ENCODE data around the gene SIK3.

The SIK3 gene

DNA sequence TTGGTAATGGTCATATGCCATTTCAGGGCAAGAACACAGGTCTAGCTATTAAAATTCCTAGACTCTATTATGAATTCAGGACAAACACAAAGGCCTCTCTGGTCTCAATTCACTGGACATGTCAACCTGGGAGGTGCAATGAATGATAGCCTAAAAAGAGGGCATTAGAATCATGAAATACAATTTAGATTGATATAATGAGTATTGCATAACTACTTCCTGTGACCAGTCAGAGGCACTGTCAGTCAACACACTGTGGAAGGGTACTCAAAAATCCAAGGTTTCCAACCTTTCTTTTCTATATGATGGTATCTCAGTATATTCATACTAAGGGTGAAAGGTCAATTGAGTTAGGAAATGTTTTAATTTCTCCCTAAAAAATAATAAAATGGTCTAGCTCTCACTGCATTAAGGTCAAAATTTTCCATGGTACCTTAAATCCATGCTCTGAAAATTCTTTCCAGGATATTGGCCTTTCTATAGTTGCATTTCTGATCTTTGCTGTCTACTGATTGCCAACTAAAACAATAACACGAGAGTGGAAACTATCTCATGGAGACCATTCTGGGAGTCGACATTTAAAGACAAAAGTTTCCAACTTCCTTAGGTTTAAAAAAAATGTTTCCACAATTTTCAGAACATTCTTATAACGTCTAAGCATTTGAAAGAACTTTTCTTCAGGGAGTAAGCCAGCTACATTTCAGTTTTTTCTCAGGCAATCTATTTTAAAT is 179.1 kb downstream of the SIK3 start:
- DNase-seq, result no peak

DNA sequence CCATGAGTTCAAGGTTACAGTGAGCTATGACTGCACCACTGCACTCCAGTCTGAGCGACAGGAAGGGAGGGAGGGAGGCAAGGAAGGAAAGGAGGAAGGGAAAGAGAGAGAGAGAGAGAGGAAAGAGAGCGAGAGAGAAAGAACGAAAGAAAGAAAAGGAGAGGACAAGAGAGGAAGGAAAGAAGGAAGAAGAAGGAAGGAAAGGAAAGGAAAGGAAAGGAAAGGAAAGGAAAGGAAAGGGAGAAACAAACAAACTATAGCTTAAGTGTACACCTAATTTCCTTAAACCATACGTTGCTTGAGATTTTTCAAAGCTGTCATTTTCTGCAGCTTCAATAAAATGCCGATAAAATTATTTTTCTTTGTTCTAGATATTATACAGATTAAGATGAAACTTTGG is 180.6 kb downstream of the SIK3 start:
- no peak for DNase-seq

GRCh38 chr11:116916886-116917285 is 181.3 kb downstream of the SIK3 start:
- DNase-seq, result no peak

DNA sequence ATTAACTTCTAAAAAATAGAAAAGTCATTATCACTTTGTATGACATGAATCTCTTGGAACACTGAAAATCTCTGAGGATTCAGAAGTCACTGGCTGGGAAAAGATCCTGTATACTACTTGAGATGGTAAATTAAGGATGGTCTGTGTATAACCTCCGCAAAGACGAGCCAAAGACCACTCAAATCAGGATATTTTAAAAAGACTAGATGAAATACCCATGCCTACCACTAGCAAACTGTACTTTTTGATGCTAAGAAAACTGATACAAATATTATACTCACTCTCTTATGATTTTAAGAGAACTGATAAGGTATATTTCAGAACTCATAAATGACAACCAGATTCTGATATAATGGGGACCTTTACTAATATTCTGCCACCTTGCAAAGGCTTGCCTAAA is 182.2 kb downstream of the SIK3 start:
- DNase-seq, result no peak

- no peak for DNase-seq
These were observed 185.2 kb downstream of the SIK3 start for GRCh38 chr11:116913000-116913399.

GRCh38 chr11:116911976-116912734 is 186.1 kb downstream of the SIK3 start:
- no peak for DNase-seq

GRCh38 chr11:116910847-116911246 is 187.4 kb downstream of the SIK3 start:
- DNase-seq, result no peak

- no peak for DNase-seq
These were observed 187.8 kb downstream of the SIK3 start for GRCh38 chr11:116910378-116910777.

DNA sequence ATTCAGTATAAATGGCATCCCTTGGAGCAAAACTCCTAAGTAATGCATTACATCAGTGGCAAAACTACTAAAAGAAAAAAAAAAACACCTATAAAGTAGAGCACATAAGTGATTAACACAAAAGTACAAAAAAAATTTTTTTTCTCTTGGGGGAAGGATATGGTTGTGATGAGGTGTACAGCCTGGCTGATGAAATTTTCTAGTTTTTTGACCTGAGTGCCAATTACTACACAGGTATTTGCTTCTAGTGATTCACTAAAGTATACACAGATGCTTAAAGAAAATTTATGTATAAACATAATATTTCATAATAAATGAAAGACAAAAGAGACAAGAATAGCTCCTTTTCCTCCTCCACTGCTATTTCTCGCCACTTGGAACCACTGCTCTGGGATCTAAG is 189.0 kb downstream of the SIK3 start:
- DNase-seq, result no peak

DNA sequence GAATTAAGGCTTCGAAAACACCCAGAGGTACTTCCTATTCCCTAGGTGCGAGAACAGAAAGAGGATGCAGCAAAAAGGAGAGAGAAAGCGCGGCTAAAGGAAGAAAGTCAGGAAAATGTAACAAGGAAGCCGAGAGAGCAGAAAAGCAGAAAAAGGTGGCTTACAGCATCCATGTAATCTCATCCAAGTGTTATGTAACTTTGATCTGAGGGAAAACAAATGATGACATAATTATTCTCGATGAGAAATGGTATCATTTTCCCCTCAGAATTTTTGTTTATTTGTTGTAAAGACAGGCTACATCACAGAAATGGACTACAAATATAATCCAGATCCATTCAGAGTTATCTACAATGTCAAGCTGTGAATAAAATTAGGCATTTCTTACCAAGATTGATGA is 191.7 kb downstream of the SIK3 start:
- DNase-seq, result no peak

DNA sequence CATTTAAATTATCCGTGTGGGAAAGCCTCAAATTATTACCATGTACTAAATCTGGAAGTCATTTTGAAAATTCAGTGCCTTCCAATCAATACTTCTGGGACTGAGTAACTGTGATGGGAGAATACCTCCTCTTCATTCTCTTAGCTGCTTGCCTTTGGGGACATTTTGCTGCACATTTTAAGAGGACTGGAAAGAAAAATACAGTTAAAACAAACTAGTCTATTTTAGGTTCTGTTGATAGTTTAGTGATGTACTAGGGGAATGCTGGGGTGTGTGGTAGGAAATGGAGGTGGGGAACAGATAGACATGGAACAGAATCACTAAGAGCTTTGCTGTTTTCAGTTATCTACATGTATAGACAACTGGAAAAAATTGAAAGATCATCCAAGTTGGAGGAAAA is 195.1 kb downstream of the SIK3 start:
- no peak for DNase-seq

DNA sequence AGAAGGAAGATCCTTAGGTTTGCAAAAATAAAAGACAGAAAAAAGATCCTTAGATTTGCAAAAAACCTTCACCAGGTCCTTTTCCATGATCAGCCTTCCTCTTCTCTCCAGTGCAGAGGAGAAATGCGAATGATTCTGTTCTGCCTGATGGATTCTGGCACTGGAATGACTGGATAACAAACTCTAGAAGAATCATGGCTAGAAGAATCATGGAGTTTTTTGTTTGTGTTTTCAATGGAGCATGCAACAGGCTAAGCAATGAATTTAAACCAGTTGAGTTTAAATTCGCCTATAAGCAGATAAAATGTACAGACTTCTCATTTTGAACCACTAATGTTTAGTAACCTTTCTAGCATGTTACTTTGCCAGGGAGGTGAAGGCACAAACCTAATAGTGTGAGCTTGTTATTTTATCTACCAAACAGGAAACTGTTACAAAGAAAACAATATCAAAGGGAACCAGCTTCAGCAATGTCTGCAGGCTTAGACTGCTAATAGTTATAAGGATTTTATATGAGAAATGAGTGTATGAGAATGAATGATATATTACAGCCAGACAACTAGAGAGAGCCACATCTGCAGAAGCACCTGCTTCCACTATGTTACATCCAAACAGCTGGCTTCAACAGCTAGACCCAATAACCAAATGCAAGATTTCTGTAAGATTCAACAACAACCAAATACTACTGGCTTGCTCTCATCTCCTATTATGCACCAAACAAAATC is 196.1 kb downstream of the SIK3 start:
- no peak for DNase-seq

- no peak for DNase-seq
These were observed 197.0 kb downstream of the SIK3 start for GRCh38 chr11:116901211-116901610.

DNA sequence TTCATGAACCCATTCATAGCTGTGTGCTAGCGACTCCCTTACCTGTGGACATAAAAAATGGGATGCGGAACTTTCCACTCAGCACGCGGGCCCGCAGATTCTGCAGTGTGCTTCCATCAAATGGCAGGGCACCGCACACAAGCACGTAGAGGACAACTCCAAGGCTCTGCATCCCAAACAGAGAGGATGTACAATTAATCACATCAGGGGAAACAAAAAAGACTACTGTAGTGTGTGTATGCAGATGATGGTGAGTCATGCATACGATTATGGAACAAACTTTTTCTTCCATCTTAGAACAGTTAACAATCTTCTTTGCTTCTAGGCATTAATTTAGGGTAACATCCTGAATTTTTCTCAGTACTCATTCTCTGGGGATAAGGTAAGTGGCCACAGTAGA is 202.0 kb downstream of the SIK3 start:
- DNase-seq, result no peak

GRCh38 chr11:116895048-116895757 is 203.0 kb downstream of the SIK3 start:
- no peak for DNase-seq

DNA sequence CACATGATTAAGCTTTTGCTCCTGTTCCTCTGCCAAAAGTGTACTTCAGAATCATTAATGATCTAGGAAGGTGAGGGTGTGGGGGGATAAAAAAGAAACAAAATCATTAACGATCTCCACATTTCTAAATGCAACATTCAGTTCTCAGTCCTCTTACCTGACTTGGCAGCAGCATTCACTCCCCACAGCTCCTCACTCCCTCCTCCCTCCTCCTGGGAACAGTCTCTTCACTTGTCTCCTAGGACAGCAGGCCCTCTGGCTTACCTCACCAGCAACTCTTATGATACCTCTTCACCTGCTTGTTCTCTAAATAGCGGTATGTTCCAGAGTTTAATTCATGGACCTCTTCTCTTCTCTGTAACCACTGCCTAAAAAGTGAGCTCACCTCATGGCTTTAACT is 204.3 kb downstream of the SIK3 start:
- DNase-seq, result no peak

DNA sequence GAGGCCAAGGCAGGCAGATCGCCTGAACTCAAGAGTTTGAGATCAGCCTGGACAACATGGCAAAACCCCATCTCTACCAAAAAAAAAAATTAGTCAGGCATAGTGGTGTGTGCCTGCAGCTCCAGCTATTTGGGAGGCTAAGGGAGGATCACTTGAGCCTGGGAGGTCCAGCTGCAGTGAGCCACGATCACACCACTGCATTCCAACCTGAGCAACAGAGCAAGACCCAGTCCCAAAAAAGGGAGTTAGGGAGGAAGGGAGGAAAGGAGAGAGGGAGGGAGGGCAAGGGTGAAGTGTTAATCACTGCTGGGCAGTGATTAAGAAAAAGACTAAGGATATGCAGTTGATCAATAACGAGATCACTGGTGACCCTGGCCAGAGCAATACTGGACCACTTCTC is 204.8 kb downstream of the SIK3 start:
- DNase-seq, result no peak

GRCh38 chr11:116892374-116892773 is 205.9 kb downstream of the SIK3 start:
- no peak for DNase-seq

DNA sequence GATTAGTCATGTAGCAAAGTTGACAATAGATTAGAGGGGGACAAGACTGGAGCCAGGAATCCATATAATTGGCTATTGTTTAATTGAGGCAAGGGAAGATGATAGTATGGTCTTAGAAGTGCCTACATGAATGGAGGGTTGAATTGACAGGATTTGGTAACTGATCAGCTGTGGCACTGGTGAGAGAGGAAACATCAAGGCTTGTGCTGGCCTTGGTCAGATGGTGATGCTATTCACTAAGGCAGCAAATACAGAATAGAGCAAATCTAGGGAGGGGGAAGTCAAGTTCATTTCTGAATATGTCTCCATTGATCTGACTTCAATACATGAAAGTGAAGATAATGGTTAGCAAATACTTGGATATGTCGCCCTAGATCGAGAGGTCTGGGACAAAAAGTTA is 206.5 kb downstream of the SIK3 start:
- DNase-seq, result no peak

DNA sequence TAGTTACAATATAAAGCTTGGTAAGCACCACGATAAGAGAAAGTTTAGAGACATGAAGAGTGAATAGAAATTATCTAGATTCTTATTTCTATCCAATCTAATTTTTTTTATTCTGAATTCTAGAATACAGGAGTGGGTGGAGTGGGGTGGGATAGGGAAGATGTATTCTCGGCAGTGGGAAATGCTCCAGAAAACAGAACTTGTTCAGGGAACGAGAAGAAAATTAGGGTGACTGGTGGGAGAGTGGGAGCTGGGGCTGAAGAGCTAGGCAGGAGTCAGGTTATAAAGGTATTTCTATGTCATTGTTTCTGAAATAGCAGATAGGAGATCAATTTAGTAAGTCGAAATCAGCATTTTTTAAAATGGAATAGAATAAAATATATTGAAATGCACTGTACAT is 207.6 kb downstream of the SIK3 start:
- DNase-seq, result no peak

DNA sequence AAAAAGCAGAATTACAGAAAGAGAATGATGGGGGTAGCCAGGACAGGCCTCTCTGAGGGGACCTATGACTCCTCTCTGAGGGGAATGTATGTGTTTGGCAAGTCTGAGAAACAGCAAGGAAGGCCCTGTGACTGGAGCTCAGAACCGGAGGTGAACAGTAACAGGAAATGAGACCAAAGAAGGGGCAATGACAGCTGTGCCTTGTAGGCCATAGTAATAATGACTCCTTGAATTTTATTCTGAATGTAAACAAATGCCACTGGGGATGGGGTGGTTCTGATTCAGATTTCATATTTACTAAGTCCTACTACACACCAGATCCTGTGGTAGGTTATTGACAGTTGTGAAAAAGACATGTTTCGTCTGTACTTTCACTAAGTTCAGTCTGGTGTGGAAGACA is 208.0 kb downstream of the SIK3 start:
- no peak for DNase-seq

DNA sequence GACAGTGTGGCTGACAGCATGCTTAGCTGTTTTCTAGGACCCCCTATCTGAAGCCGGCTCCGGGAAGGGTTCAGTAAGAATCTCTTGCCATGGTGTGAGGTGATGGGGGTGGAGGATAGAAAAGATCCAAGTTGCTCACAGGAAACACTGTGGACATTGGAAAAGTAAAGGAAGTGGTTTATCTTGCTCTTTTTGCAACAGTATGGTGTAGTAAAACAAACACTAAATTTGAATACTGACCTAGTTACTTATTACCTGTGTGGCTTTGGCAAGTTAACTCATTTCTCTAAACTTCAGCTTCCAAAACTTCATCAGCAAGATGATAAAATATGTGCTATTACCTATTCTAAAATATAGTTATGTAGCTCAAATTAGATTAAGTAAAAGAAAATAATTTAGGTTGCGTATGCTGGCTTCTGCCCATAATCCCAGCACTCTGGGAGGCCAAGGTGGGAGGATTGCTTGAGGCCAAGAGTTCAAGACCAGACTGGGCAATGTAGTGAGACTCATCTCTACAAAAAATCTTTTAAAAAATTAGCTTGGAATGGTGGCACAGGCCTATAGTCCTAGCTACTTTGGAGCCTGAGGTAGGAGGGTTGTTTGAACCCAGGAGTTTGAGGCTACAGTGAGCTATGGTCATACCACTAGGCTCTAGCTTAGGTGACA is 209.2 kb downstream of the SIK3 start:
- no peak for DNase-seq

DNA sequence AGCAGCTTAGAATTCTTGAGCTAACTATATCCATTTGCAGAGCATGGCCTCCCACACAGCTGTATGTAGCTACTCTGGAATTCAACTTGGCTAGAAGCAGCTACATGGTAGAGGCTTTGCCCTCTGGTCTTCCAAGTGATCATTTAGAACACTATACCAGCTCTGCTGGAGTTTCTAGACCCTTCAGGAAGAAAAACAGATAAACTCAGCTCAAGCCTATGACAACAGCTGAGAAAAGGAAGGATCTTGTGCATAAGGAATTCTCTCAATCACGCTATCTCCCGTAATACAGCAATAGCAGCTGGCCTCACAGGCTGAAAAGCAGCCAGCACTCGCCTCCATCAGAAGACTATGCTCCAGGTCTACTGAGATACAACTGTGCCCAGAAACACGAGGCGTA is 210.2 kb downstream of the SIK3 start:
- no peak for DNase-seq
